H1 (cell line): ENCODE results near the gene TBC1D24.

ENCODE experiments used
- CREB1 ChIP-seq: IDR thresholded peaks from 2 replicates; pipeline ENCODE4 v1.6.1; 2012; ENCODE audit warnings: inconsistent platforms
- EZH2 ChIP-seq: fragments of 200-600 bp; sonication (generic); IDR thresholded peaks from 2 replicates; pipeline ENCODE4 v1.7.1; 2012; ENCODE audit warnings: low read depth, mild to moderate bottlenecking, moderate library complexity, low read length, inconsistent platforms; ENCODE audit not compliant: severe bottlenecking
- JUN ChIP-seq: IDR thresholded peaks from 2 replicates; pipeline ENCODE4 v1.6.1; 2011; ENCODE audit warnings: low read depth, mild to moderate bottlenecking, improper control_type of control experiment, low read length
- POLR2A ChIP-seq, 2 experiments: IDR thresholded peaks; 1 replicate in 1 of 2; 2 replicates in 1 of 2; pipeline ENCODE4 v1.6.1; 2011; ENCODE audit warnings: low read depth in 2 of 2, low read length in 2 of 2, mild to moderate bottlenecking in 2 of 2; ENCODE audit errors: control extremely low read depth in 1 of 2
- RAD21 ChIP-seq, 2 experiments: IDR thresholded peaks in 1 of 2; conservative IDR thresholded peaks in 1 of 2; 2 replicates each; pipeline ENCODE4 v1.6.1; 2011; ENCODE audit warnings: low read depth in 2 of 2, low read length in 2 of 2, improper control_type of control experiment in 1 of 2, inconsistent platforms in 1 of 2, mild to moderate bottlenecking in 1 of 2, moderate library complexity in 1 of 2
- SP2 ChIP-seq: IDR thresholded peaks from 2 replicates; pipeline ENCODE4 v1.6.1; 2012; ENCODE audit warnings: mild to moderate bottlenecking, low read length, inconsistent platforms
- TF ChIP-seq, protein P1 (sequence below), 3 experiments: IDR thresholded peaks; 1 replicate in 2 of 3; 2 replicates in 1 of 3; pipeline versions ENCODE4 v1.5.1 to v1.6.1; 2011; ENCODE audit warnings: low read length in 3 of 3, mild to moderate bottlenecking in 3 of 3, inconsistent platforms in 2 of 3, low read depth in 1 of 3, moderate library complexity in 1 of 3; ENCODE audit not compliant: insufficient read depth in 1 of 3; ENCODE audit errors: control extremely low read depth in 1 of 3

DNA sequence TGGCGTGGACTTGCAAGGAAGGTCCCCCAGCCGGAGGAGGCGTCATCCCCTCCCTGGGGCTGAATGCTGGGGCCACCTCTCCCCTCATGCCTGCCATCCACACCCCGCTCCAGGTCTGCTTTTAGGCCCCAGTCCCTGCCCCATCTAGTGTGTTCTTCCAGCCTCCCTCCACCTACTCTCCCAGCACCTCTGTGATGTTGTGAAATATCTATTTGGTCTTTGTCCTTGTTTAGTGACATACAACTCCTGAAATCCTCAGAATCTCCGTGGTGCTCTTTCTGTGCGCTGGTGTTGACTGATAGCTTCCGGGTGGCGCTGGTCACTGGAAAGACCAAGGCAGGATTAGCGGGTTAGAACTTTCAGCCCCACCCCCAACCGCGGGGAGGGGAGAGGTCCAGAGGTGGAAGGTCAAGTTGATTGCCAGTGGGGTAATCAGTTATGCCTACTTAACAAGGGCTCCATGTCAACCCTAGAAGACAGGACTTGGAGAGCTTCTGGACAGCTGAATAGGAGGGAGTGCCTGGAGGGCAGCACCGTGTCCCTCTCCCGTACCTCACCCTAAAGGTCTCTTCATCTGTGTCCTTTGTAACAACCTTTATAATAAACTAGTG lies 10.1 kb downstream of the TBC1D24 start:
- TF ChIP-seq POLR2A (IDR thresholded peaks at IDR 0.05; ENCODE audit: control extremely low read depth in 1 of 2, low read depth in 2 of 2, low read length in 2 of 2): no peak
- TF ChIP-seq, protein P1, sequence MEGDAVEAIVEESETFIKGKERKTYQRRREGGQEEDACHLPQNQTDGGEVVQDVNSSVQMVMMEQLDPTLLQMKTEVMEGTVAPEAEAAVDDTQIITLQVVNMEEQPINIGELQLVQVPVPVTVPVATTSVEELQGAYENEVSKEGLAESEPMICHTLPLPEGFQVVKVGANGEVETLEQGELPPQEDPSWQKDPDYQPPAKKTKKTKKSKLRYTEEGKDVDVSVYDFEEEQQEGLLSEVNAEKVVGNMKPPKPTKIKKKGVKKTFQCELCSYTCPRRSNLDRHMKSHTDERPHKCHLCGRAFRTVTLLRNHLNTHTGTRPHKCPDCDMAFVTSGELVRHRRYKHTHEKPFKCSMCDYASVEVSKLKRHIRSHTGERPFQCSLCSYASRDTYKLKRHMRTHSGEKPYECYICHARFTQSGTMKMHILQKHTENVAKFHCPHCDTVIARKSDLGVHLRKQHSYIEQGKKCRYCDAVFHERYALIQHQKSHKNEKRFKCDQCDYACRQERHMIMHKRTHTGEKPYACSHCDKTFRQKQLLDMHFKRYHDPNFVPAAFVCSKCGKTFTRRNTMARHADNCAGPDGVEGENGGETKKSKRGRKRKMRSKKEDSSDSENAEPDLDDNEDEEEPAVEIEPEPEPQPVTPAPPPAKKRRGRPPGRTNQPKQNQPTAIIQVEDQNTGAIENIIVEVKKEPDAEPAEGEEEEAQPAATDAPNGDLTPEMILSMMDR (IDR thresholded peaks at IDR 0.05; ENCODE audit: control extremely low read depth in 1 of 3, insufficient read depth in 1 of 3, low read depth in 1 of 3, low read length in 3 of 3): no peak
- TF ChIP-seq CREB1: no peak
- TF ChIP-seq JUN: no peak
- no peak for TF ChIP-seq RAD21 (IDR thresholded peaks at IDR 0.05 in 1 of 2, conservative IDR thresholded peaks at IDR 0.05 in 1 of 2; ENCODE audit: low read depth in 2 of 2, low read length in 2 of 2)
- TF ChIP-seq EZH2: no peak
- TF ChIP-seq SP2: no peak
